Mononuclear cell (primary cell): Measurements from ENCODE around the gene CTTNBP2. TPM values are rescaled to one million over a fixed set of nuclear protein-coding genes. Genes with fewer than 3 reads are reported as not detected.

Experiments
- H3K27me3 ChIP-seq: 2 replicates; pipeline ENCODE4 v1.6.0; 2011; ENCODE audit warnings: low read length, control low read depth; ENCODE audit not compliant: insufficient read depth
- H3K4me1 ChIP-seq: 2 replicates; pipeline ENCODE4 v1.5.1; 2011; ENCODE audit warnings: mild to moderate bottlenecking, low read length, control low read depth; ENCODE audit not compliant: insufficient read depth
- H3K4me3 ChIP-seq: 2 replicates; pipeline ENCODE4 v1.5.1; 2011; ENCODE audit warnings: mild to moderate bottlenecking, low read length, moderate library complexity
- H3K9me3 ChIP-seq: 2 replicates; pipeline ENCODE4 v1.5.1; 2011; ENCODE audit warnings: low read depth, mild to moderate bottlenecking, control low read depth, low read length
- total RNA-seq: library from RNA; depleted of rRNA; stranded (reverse); fragments of >200 nt; gene quantifications from one replicate; pipeline ENCODE4 v1.2.3, GENCODE V29; 2012

CTTNBP2 gene
- total RNA-seq, 1 donor: 0.10 TPM

DNA sequence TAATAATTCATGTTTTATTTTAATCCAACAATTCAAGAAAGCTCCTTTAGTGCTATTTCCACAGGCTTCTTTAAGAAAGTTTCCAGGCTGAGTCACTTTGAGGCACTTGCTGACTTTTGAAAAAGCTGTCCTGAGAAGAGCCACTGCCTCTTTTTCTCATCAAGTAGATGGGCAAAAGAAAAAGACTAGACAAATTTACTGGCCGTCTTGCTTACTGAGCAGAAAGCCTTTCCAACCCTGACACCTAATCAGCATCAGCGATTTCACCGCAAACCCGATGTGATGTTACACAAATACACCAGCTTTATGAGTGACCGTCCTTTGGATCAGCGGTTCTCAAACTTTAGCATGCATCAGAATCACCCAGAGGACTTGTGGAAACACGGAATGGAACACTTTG is 24.3 kb downstream of the CTTNBP2 start:
- Histone ChIP-seq H3K9me3 (no peaks in the 10 kb centered on the region), H3K4me3 (no peak overlapping the region), H3K27me3 (no peaks in the 10 kb centered on the region), H3K4me1 (no peaks in the 10 kb centered on the region)

DNA sequence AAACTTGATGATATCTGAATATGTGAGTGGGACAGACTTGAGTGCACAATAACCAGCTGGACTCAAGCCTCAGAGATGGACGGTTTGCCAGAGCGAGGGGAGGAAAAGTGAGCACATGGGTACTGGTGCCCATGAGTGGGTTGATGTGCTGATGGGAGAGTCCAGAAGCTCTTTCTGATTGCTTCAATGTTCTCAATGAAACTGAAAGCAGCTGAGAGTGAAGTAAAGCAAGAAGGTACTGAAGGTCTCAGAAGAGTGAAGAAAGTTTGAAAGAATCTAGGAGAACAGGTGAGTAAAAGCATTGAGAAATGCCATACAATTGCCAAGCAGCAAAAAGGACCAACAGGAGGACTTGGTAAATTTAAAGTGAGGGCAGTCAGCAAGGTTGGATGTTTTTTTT is 28.6 kb downstream of the CTTNBP2 start:
- no peaks in the 10 kb centered on the region for H3K9me3 ChIP-seq
- H3K4me3 ChIP-seq: no peak overlapping the region
- no peaks in the 10 kb centered on the region for H3K4me1 ChIP-seq
- no peaks in the 10 kb centered on the region for H3K27me3 ChIP-seq

DNA sequence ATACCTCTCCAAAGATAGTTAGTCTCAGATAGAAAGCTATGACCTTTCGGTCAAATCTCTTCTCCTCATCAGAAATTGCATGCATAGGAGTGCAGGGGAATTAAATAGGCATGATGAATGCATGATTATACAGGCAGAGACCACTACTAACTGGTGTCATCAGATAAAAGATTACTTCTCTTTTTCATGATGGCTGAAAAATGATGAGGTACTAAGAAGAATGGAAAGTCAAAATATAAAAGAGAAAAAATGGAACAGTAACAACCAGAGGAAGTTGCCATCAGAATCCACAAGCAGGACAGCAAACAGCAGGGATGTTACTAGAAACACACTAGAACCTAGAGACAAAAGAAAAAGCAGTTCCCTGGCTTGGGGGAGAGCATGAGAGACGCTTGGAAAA is 31.6 kb downstream of the CTTNBP2 start:
- H3K4me1 ChIP-seq: no peaks in the 10 kb centered on the region
- H3K27me3 ChIP-seq: no peaks in the 10 kb centered on the region
- no peak overlapping the region for H3K4me3 ChIP-seq
- no peaks in the 10 kb centered on the region for H3K9me3 ChIP-seq

DNA sequence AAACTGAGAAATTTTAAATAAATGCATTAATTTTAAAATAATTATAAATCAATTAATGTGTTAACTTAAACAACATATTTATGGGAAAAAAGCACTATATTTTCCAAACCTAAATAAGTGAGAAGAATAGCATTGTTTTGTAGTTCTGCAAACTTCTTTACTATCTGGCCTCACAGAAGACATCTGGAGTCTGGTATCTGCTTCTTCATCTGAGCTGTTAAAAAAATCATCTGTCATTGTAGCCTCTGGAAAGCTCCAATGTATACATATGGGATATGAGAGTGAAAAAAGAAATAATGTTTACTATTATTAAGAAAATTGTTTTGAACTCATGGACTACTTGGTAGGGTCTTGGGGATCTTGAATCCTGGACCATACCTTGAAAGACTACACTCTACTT is 32.2 kb downstream of the CTTNBP2 start:
- Histone ChIP-seq H3K27me3 (no peaks in the 10 kb centered on the region), H3K4me1 (no peaks in the 10 kb centered on the region), H3K9me3 (no peaks in the 10 kb centered on the region), H3K4me3 (no peak overlapping the region)

DNA sequence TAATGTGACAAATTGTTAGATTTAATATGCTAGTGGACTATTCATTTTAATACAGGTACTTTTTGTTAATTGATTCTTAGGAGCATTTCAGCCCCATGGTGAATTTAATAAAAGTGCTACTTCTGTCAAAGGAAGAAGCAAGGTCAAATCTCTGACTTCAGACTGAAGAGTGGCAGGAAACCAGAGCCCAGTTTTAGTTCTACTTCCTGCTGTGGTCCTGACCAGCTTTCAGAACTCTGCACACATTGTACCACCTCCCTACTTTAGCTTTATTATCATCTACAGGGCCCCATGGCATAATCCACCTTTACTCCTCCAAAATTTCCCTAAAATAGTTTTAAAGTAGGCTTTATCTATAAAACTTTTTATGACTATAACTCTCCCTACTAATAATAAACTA is 33.7 kb downstream of the CTTNBP2 start:
- no peak overlapping the region for H3K4me3 ChIP-seq
- no peaks in the 10 kb centered on the region for H3K27me3 ChIP-seq
- H3K9me3 ChIP-seq: no peaks in the 10 kb centered on the region
- no peaks in the 10 kb centered on the region for H3K4me1 ChIP-seq

DNA sequence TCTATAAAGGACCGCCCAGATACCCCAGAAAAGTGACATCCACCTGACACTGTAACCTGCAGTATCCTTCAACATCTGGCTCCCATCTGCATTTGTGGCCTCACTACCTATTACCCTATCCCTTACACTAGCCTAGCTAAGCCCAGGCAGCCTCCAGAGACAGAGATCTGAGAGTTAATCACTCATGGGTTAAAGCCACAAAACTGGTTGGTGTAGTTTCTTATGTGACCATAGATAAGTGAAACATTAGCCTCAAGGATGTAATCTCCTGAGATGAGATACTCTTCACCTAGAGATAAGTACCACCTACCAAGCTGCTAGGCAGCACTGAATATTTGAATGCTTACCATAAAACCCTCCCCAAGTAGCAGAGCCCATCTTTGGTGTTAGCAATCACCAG is 35.4 kb downstream of the CTTNBP2 start:
- Histone ChIP-seq H3K9me3 (no peaks in the 10 kb centered on the region), H3K4me3 (no peak overlapping the region), H3K4me1 (no peaks in the 10 kb centered on the region), H3K27me3 (no peaks in the 10 kb centered on the region)

DNA sequence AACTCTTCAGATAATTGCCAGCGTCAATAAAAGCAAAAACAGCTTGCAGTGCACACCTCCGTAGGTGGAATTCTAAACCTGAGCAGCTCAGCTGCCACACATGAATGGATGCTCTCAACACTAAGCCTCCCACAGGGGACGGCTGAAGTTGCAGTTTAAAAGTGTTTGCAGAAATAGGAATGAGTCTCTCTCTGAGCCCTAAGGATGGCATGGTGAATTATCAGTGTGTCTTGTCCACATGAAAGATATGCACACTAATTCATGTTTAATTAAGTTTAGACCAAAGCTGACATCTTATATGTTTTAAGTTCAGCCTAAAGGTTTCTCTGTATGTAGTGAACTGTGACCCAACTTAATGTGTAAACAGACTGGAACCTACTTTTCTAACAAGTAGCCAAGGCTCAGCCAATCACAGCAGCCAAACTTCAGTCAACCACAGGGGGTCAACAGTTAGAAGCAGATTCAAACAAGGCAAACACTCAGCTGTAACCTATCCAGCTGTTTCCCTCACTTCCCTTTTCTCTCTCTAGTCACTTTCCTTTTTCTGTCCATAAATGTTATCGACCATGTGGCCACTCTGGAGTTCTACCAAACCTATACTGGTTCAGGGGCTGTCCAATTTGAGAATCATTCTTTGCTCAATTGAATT is 38.1 kb downstream of the CTTNBP2 start:
- Histone ChIP-seq H3K4me3 (no peak overlapping the region), H3K9me3 (no peaks in the 10 kb centered on the region), H3K27me3 (no peaks in the 10 kb centered on the region), H3K4me1 (no peaks in the 10 kb centered on the region)

DNA sequence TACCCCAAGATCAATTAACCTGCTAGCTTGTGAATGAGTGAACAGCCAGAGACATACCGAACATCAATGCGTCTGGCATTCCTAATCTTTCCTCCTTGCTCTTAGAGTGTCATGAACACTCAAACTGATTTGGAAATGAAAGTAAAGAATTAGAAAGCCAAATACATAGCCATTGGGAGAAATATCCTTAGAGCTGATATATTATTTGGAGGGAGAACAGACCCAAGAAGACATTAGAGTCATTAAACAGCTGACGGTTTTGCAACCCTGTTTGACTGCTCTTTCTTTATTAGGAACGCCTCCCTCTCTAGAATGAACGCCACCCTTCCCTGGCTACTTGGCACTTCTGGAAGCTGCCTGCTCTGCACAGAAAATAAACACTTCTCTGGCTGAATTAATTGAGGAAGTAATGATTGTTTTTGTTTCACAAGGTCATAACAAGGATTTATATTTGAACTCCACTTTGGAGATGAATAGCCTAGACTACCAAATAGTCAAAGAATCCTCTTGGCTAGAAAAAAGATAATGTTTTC is 42.8 kb downstream of the CTTNBP2 start:
- H3K9me3 ChIP-seq: no peaks in the 10 kb centered on the region
- H3K4me1 ChIP-seq: no peaks in the 10 kb centered on the region
- H3K27me3 ChIP-seq: no peaks in the 10 kb centered on the region
- H3K4me3 ChIP-seq: no peak overlapping the region

DNA sequence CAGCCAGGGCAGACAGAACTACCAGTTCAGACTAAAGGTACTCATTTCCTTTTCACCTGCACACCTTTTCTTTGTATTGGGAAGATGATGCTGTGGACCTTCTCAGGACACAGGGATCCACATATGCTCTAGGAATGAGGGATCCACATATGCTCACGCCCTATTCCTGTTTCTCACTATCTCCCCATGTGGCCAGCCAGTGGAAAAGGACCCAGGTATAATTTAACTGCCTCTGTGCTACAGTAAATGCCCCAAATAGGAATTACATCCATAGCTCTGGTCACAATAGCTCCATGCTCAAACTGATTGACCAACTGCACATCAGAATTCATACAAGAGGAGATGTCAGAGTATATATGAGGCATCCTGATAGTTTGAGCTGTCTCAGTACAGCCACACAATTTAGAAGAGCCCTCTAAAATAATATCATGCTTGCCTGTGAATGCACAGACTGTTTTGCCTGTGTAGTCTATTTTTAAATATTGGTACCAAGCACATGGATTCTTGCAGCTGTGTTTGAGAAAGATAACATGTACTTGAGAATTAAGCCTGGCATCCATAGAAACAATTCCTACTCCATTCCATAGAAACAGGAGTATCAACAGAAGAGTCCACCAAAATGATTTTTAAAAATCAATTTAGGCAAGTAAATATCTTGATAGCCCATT is 43.7 kb downstream of the CTTNBP2 start:
- H3K9me3 ChIP-seq: no peaks in the 10 kb centered on the region
- no peak overlapping the region for H3K4me3 ChIP-seq
- no peaks in the 10 kb centered on the region for H3K27me3 ChIP-seq
- no peaks in the 10 kb centered on the region for H3K4me1 ChIP-seq

DNA sequence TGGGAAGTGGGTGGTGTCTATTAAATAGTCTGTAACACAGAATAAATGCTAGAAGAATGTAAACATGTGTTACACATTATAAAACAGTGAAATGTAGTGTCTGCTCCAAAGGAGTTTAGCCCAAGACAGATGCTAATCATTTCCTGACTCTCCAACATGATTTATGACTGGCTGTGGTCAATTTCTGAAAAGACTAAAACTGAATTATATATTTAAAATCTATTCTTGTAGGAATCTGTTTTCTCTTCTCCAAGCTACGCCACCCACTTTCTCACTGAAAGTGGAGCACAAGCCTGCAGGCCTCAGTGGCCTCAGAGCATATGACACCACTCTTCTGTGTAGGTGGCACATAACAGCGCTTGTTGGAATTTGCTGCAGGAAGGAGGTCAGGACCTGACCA is 44.4 kb downstream of the CTTNBP2 start:
- Histone ChIP-seq H3K27me3 (no peaks in the 10 kb centered on the region), H3K4me3 (no peak overlapping the region), H3K9me3 (no peaks in the 10 kb centered on the region), H3K4me1 (no peaks in the 10 kb centered on the region)

DNA sequence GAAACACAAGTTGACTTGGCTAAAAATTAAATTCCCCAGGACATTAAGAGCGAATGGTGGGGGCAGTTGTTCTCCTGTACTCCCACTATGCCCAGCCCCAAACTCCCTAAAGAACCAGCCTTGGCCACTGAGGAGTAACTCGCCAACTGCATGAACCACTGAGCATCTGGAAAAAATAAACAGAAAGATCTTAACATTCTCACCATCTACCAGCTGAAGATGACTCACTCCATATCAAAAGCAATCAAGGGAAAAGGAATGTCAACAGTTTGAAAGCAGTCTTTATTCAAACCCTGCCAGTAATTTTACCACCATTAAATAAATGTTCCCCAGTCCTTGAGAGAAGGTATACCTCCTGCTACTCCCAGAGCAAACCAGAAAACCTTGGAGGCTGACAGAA is 45.4 kb downstream of the CTTNBP2 start:
- no peaks in the 10 kb centered on the region for H3K4me1 ChIP-seq
- no peaks in the 10 kb centered on the region for H3K9me3 ChIP-seq
- H3K27me3 ChIP-seq: no peaks in the 10 kb centered on the region
- H3K4me3 ChIP-seq: no peak overlapping the region

DNA sequence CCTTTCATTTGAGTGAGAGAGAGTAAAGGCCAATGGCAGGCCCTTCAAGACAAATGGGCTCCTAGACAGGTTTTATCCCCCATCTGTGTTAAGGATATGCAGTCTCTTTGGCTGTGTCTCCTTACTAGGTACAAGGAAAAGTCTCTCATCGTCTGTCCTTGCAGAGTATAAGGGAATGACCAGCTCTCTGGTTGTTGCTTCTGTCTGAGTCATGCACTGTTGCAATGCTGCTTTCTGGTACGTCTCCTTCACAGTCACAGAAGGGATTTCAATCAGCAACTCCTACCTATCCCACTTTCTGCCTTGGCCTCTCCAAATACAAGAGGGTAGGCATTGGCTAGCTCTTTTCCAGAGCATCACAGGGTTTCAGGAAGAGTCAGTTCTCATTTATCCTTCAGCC is 48.1 kb downstream of the CTTNBP2 start:
- H3K4me1 ChIP-seq: no peaks in the 10 kb centered on the region
- H3K27me3 ChIP-seq: no peaks in the 10 kb centered on the region
- no peak overlapping the region for H3K4me3 ChIP-seq
- H3K9me3 ChIP-seq: no peaks in the 10 kb centered on the region

DNA sequence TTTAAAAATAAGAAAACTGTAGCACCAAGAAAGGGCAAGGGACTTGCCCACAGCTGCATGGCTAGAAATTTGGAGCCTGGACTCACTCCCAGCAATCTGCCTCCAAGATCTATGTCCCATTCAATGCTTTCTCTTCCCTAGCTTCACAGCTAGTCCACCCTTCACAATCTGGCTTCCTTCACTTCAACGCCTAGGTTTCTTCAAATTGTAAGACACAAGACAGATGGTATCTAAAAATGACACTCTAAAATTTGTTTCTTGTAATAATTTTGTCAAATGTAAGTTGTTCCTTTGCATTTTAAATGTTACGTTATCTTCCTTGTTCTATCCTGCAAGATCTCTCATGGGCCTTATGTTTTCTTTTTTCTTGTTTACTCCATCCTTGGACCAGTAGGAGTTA is 48.6 kb downstream of the CTTNBP2 start:
- H3K27me3 ChIP-seq: no peaks in the 10 kb centered on the region
- no peaks in the 10 kb centered on the region for H3K9me3 ChIP-seq
- H3K4me3 ChIP-seq: no peak overlapping the region
- no peaks in the 10 kb centered on the region for H3K4me1 ChIP-seq

DNA sequence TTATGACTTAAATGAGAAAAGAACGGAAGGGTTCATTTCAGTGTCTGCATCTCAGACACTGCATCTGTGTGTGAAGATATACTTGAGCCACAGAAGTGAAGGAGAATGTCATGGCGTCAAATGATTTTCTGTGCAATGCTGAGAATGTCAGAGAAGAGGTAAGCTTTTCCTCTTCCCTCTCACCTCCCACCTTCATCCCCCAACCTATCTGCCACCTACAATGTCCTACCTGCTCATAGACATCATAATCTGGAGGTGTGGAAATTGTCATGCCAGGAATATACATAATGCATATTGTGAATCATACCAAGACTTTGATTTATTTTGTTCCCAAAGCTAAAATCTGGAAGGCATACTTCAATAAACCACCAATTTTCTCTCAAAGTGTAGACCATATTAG is 53.7 kb downstream of the CTTNBP2 start:
- H3K4me3 ChIP-seq: no peak overlapping the region
- H3K4me1 ChIP-seq: no peaks in the 10 kb centered on the region
- no peaks in the 10 kb centered on the region for H3K27me3 ChIP-seq
- H3K9me3 ChIP-seq: no peaks in the 10 kb centered on the region

DNA sequence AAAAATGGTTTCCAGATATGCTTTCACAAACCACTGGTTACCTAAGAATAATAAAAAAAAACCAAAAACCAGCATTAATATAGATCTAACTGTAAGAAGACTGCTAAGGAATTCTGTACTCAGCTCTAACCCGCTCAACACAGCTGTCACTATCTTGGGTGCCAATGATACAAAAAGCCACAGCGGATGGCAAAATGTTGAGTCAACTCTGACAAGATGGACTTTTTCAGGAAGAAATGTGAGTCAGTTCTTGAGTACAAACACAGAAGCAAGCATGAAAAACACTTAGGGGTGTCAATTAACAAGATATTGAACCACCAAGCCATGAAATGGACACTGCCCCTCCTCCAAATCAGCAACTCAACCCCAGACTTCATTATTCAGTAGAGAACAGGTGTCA is 55.0 kb downstream of the CTTNBP2 start:
- no peaks in the 10 kb centered on the region for H3K27me3 ChIP-seq
- H3K4me3 ChIP-seq: no peak overlapping the region
- H3K9me3 ChIP-seq: no peaks in the 10 kb centered on the region
- no peaks in the 10 kb centered on the region for H3K4me1 ChIP-seq

DNA sequence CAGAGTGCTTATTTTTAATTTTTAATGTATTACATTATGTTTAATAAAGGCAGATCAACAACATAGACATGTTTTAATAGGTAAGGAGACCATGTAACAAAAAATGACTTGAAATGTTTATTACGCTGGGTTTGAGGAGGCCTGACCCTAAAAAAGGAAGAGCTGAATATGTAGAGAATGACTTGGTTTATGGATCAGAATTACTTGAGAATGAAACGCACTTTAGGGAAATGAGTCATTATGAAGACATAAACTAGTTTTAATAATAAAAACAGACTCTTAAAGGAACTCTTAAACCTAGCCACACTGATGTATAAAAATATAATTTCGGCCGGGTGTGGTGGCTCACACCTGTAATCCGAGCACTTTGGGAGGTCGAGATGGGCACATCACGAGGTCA is 56.5 kb downstream of the CTTNBP2 start:
- H3K27me3 ChIP-seq: no peaks in the 10 kb centered on the region
- H3K4me3 ChIP-seq: no peak overlapping the region
- H3K4me1 ChIP-seq: no peaks in the 10 kb centered on the region
- no peaks in the 10 kb centered on the region for H3K9me3 ChIP-seq
